ENCODE results near the gene RGS6. TPM values are rescaled to one million over a fixed set of nuclear protein-coding genes. Genes with fewer than 3 reads are reported as not detected.

RGS6 gene
- total RNA-seq, 1 experiment from 2014 or later = not detected

DNA sequence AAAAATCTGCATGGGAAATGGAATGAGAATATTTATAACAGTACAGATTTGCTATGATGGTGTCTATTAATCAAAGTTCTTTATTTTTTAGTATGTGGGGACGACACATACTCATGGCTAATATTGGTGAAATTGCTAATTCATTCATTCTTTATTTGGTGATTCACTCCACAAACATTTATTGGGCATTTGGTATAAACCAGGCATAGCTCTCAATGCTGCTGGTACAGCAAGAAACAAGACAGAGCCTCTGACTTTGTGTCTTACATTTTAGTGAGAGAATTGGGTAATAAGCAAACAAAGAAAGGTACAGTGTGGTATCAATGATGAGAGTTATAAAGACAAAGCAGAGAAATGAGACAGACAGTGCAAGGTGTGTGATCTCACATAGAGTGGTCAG, 129.5 kb downstream of the RGS6 start:
- no peaks in the 10 kb centered on the region for H4K20me1 ChIP-seq (ENCODE audit: low read length)
- intact Hi-C loops (cut with micrococcal nuclease) = no loop called here
- H3K4me3 ChIP-seq (ENCODE audit: low read length) = no peak overlapping the region
- no peaks in the 10 kb centered on the region for H3K9me3 ChIP-seq (ENCODE audit: low read length)
- no peaks in the 10 kb centered on the region for H3K36me3 ChIP-seq (ENCODE audit: low read depth, low read length)
- ATAC-seq (no peak), DNase-seq (no peak)
- H3K79me2 ChIP-seq (ENCODE audit: low read length) = no peaks in the 10 kb centered on the region
- TF ChIP-seq EZH2phosphoT487 (IDR thresholded peaks at IDR 0.05; ENCODE audit: borderline replicate concordance, low read length) = no peak
- TF ChIP-seq, protein P1, sequence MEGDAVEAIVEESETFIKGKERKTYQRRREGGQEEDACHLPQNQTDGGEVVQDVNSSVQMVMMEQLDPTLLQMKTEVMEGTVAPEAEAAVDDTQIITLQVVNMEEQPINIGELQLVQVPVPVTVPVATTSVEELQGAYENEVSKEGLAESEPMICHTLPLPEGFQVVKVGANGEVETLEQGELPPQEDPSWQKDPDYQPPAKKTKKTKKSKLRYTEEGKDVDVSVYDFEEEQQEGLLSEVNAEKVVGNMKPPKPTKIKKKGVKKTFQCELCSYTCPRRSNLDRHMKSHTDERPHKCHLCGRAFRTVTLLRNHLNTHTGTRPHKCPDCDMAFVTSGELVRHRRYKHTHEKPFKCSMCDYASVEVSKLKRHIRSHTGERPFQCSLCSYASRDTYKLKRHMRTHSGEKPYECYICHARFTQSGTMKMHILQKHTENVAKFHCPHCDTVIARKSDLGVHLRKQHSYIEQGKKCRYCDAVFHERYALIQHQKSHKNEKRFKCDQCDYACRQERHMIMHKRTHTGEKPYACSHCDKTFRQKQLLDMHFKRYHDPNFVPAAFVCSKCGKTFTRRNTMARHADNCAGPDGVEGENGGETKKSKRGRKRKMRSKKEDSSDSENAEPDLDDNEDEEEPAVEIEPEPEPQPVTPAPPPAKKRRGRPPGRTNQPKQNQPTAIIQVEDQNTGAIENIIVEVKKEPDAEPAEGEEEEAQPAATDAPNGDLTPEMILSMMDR (conservative IDR thresholded peaks at IDR 0.05; ENCODE audit: low read depth, low read length) = no peak
- TF ChIP-seq EZH2 (IDR thresholded peaks at IDR 0.05; ENCODE audit: low read length, unreplicated experiment) = no peak
- no peak overlapping the region for H3K27ac ChIP-seq (ENCODE audit: low read length)
- no peak overlapping the region for H3K9ac ChIP-seq (ENCODE audit: low read length)
- CTCF ChIA-PET = no interaction called here
- no peaks in the 10 kb centered on the region for H3F3A ChIP-seq (ENCODE audit: low read length, unreplicated experiment)
- POLR2A ChIA-PET (ENCODE audit: unreplicated experiment) = no interaction called here
- peaks cover 50% of the 10 kb centered on the region for H3K27me3 ChIP-seq (ENCODE audit: low read length)
- no peak overlapping the region for H2AFZ ChIP-seq (ENCODE audit: low read length)
- H3K9me2 ChIP-seq (replicated peaks; ENCODE audit: low read length) = no peaks in the 10 kb centered on the region
- no peak overlapping the region for H3K4me2 ChIP-seq (ENCODE audit: low read length)
- no TSS peak for BruUV-seq (replicated peaks)
- no peaks in the 10 kb centered on the region for H3K4me1 ChIP-seq (ENCODE audit: insufficient read depth, low read length)

DNA sequence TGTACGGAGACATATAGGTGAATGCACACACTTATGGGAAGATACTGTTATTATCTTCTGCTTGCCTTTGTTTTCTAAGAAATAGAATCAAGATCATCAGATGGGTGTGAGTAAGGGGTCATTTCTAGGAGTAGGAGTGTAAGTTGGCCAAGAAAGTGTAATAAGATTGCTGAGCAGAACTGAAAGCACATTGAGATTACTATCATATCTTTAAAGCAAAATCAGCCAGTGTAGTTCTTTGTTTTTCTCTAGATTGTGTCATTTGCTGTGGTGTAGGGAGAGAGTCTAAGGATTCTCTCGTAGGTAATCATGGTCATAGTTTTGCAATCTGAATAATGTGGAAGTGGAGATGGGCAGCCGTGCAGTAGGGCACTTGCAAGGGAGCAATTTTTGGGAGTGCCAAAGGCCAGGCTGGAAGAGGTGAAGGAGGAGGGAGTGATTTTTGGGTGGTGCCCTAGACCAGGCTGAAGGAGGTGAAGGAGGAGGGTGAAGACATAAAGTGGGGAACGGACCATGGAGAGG, 131.6 kb downstream of the RGS6 start:
- Histone ChIP-seq H3K79me2 (ENCODE audit: low read length) (no peaks in the 10 kb centered on the region), H3K36me3 (ENCODE audit: low read depth, low read length) (no peaks in the 10 kb centered on the region), H3K4me2 (ENCODE audit: low read length) (no peak overlapping the region), H4K20me1 (ENCODE audit: low read length) (no peaks in the 10 kb centered on the region), H3K9me2 (replicated peaks; ENCODE audit: low read length) (no peaks in the 10 kb centered on the region), H3K4me1 (ENCODE audit: insufficient read depth, low read length) (no peaks in the 10 kb centered on the region), H3K27ac (ENCODE audit: low read length) (no peak overlapping the region), H3K9ac (ENCODE audit: low read length) (no peak overlapping the region), H3K4me3 (ENCODE audit: low read length) (no peak overlapping the region), H3K27me3 (ENCODE audit: low read length) (peaks cover 37% of the 10 kb centered on the region), H2AFZ (ENCODE audit: low read length) (no peak overlapping the region), H3F3A (ENCODE audit: low read length, unreplicated experiment) (no peaks in the 10 kb centered on the region), H3K9me3 (ENCODE audit: low read length) (no peaks in the 10 kb centered on the region)
- TF ChIP-seq EZH2phosphoT487 (IDR thresholded peaks at IDR 0.05; ENCODE audit: borderline replicate concordance, low read length) (no peak), EZH2 (IDR thresholded peaks at IDR 0.05; ENCODE audit: low read length, unreplicated experiment) (no peak)
- TF ChIP-seq, protein P1 (conservative IDR thresholded peaks at IDR 0.05; ENCODE audit: low read depth, low read length) = no peak
- DNase-seq (no peak), ATAC-seq (no peak)
- CTCF ChIA-PET = no interaction called here
- POLR2A ChIA-PET (ENCODE audit: unreplicated experiment) = interaction anchor here (0.6 kb wide), 1 partner anchor 1739 kb away, joined by 3 read pairs; no protein-coding TSS in a partner anchor
- intact Hi-C loops (cut with micrococcal nuclease) = no loop called here
- no TSS peak for BruUV-seq (replicated peaks)

DNA sequence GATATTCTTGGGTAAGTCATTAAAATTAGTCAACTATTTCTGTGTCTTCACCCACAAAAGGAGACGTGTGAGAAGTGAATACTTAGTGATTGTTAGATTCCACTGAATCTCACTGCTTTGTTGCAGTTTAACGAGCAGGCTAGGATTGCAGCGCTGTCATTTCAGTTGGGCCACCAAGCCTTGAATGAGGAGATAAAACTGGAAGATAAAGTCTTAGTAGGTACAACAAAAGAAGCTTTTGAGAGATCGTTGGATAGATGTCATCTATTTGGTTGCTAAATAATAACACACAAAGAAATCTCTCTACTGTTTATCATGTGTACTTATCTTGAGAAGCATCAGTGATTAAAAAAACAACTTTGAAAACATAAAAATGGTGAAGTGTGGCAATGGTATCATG, 132.3 kb downstream of the RGS6 start:
- no peak for DNase-seq
- no peak for TF ChIP-seq EZH2phosphoT487 (IDR thresholded peaks at IDR 0.05; ENCODE audit: borderline replicate concordance, low read length)
- TF ChIP-seq EZH2 (IDR thresholded peaks at IDR 0.05; ENCODE audit: low read length, unreplicated experiment) = no peak
- POLR2A ChIA-PET (ENCODE audit: unreplicated experiment) = no interaction called here
- intact Hi-C loops (cut with micrococcal nuclease) = no loop called here
- ATAC-seq = no peak
- no peaks in the 10 kb centered on the region for H3K79me2 ChIP-seq (ENCODE audit: low read length)
- CTCF ChIA-PET = no interaction called here
- no peaks in the 10 kb centered on the region for H4K20me1 ChIP-seq (ENCODE audit: low read length)
- no peak overlapping the region for H3K4me3 ChIP-seq (ENCODE audit: low read length)
- H3K27me3 ChIP-seq (ENCODE audit: low read length) = peaks cover 37% of the 10 kb centered on the region
- no TSS peak for BruUV-seq (replicated peaks)
- no peaks in the 10 kb centered on the region for H3K9me2 ChIP-seq (replicated peaks; ENCODE audit: low read length)
- no peaks in the 10 kb centered on the region for H3F3A ChIP-seq (ENCODE audit: low read length, unreplicated experiment)
- H3K4me1 ChIP-seq (ENCODE audit: insufficient read depth, low read length) = no peaks in the 10 kb centered on the region
- no peak overlapping the region for H3K27ac ChIP-seq (ENCODE audit: low read length)
- no peak overlapping the region for H3K9ac ChIP-seq (ENCODE audit: low read length)
- H3K4me2 ChIP-seq (ENCODE audit: low read length) = no peak overlapping the region
- no peaks in the 10 kb centered on the region for H3K36me3 ChIP-seq (ENCODE audit: low read depth, low read length)
- H2AFZ ChIP-seq (ENCODE audit: low read length) = no peak overlapping the region
- no peaks in the 10 kb centered on the region for H3K9me3 ChIP-seq (ENCODE audit: low read length)
